HepG2 (cell line): ENCODE results near the gene POC1A. TPM values are rescaled to one million over a fixed set of nuclear protein-coding genes. Genes with fewer than 3 reads are reported as not detected.

Experiments used
- ATAC-seq: fragments of 200-7000 bp; cut with Tn5 transposase; 3 replicates; pipeline ENCODE4 v1.9.1; 2020; ENCODE audit warnings: mild to moderate bottlenecking, moderate library complexity
- BruUV-seq: library from RNA; stranded (reverse); fragments of 400-500 nt; replicated peaks from 2 replicates; lab custom pipeline; 2021; lab: Mats Ljungman, UMichigan
- CTCF ChIA-PET: fragments of 300-600 bp; formaldehyde crosslinking; extraction: SDS; loops from one replicate; lab custom pipeline; 2021; ENCODE audit warnings: low total read pairs, inconsistent platforms, low intra/inter-chr PET ratio; lab: Yijun Ruan, JAX
- POLR2A ChIA-PET: fragments of 350-600 bp; sonication (Branson Sonifier 250); formaldehyde crosslinking; loops from one replicate; lab custom pipeline; 2020; ENCODE audit warnings: antibody characterized with exemption, inconsistent platforms; lab: Yijun Ruan, JAX
- DNase-seq: peaks from one replicate; pipeline ENCODE4 v3.0.0-alpha.2; 2015; ENCODE audit warnings: low spot score
- FAIRE-seq: peaks from 3 replicates; lab custom pipeline; 2011; peaks lifted over from hg19 to GRCh38; lab: Jason Lieb, UNC
- H2AFZ ChIP-seq: one replicate; pipeline ENCODE4 v1.6.1; 2011; ENCODE audit warnings: low read length, inconsistent platforms
- H3K27ac ChIP-seq: fragments of 300-600 bp; 3 replicates; pipeline ENCODE4 v1.8.0; 2011; ENCODE audit warnings: mixed run types, mild to moderate bottlenecking, mixed read lengths, low read length, inconsistent platforms; ENCODE audit not compliant: insufficient read depth; ENCODE audit errors: extremely low read length
- H3K27me3 ChIP-seq, 2 experiments: fragments of 200-600 bp in 1 of 2; 2 replicates in 1 of 2; 3 replicates in 1 of 2; pipeline versions ENCODE4 v1.6.0 to v1.8.0; 2011; ENCODE audit warnings: low read length in 2 of 2, mild to moderate bottlenecking in 2 of 2, moderate library complexity in 2 of 2, inconsistent platforms in 1 of 2; ENCODE audit not compliant: insufficient read depth in 2 of 2, control insufficient read depth in 1 of 2
- H3K36me3 ChIP-seq, 2 experiments: fragments of 200-600 bp in 1 of 2; replicated peaks in 1 of 2; 2 replicates in 1 of 2; 3 replicates in 1 of 2; pipeline versions ENCODE4 v1.5.1 to v1.8.0; 2011; ENCODE audit warnings: low read length in 2 of 2, inconsistent platforms in 1 of 2; ENCODE audit not compliant: insufficient read depth in 2 of 2, control insufficient read depth in 1 of 2
- H3K4me1 ChIP-seq: 2 replicates; pipeline ENCODE4 v1.5.1; 2012; ENCODE audit warnings: low read length, inconsistent platforms; ENCODE audit not compliant: insufficient read depth
- H3K4me2 ChIP-seq: 2 replicates; pipeline ENCODE4 v1.6.0; 2011; ENCODE audit warnings: low read depth, low read length, inconsistent platforms
- H3K4me3 ChIP-seq, 3 experiments: fragments of 200-600 bp in 1 of 3; sonication (generic), shearing (Covaris generic) in 1 of 3; replicated peaks in 1 of 3; 2 replicates each; pipeline ENCODE4 v1.5.1; 2011 to 2016; ENCODE audit warnings: low read length in 3 of 3, inconsistent platforms in 2 of 3, low read depth in 2 of 3, mild to moderate bottlenecking in 2 of 3, control low read depth in 1 of 3, mixed read lengths in 1 of 3; ENCODE audit not compliant: insufficient read depth in 1 of 3
- H3K79me2 ChIP-seq: one replicate; pipeline ENCODE4 v1.6.1; 2011; ENCODE audit warnings: low read length, inconsistent platforms; ENCODE audit not compliant: insufficient read depth
- H3K9ac ChIP-seq: 2 replicates; pipeline ENCODE4 v1.6.0; 2011; ENCODE audit warnings: mild to moderate bottlenecking, low read depth, low read length, inconsistent platforms; ENCODE audit not compliant: insufficient read depth
- H3K9me3 ChIP-seq: 2 replicates; pipeline ENCODE4 v1.5.1; 2012; ENCODE audit warnings: mild to moderate bottlenecking, low read length
- H4K20me1 ChIP-seq: 2 replicates; pipeline ENCODE4 v1.6.0; 2011; ENCODE audit warnings: inconsistent platforms, mild to moderate bottlenecking, low read length, moderate library complexity; ENCODE audit not compliant: insufficient read depth
- ARNTL ChIP-seq: sonication (generic); formaldehyde crosslinking; IDR thresholded peaks from 2 replicates; pipeline ENCODE4 v1.4.0; 2020; ENCODE audit warnings: mild to moderate bottlenecking, missing genetic modification reagents
- ATF4 ChIP-seq, 2 experiments: fragments of 450-650 bp in 1 of 2; sonication (generic) in 1 of 2; formaldehyde crosslinking; IDR thresholded peaks; 2 replicates each; pipeline versions ENCODE4 v1.5.0 to v1.8.0; 2020 to 2022; ENCODE audit warnings: mild to moderate bottlenecking in 1 of 2, missing genetic modification reagents in 1 of 2
- CENPT ChIP-seq: sonication (generic); formaldehyde crosslinking; IDR thresholded peaks from 2 replicates; pipeline ENCODE4 v1.8.0; 2022; ENCODE audit warnings: low read depth, mild to moderate bottlenecking, moderate library complexity, missing genetic modification reagents
- ELK4 ChIP-seq: sonication (generic); formaldehyde crosslinking; IDR thresholded peaks from 2 replicates; pipeline ENCODE4 v1.9.0; 2021; ENCODE audit warnings: missing genetic modification reagents, borderline replicate concordance
- NFYC ChIP-seq: IDR thresholded peaks from 2 replicates; pipeline ENCODE4 v1.6.1; 2016; ENCODE audit warnings: missing genetic modification reagents, missing compliant biosample characterization
- RFX1 ChIP-seq: fragments of 450-650 bp; IDR thresholded peaks from 2 replicates; pipeline ENCODE4 v1.6.1; 2017
- ZFP91 ChIP-seq: sonication (generic); formaldehyde crosslinking; IDR thresholded peaks from 2 replicates; pipeline ENCODE4 v1.9.0; 2022; ENCODE audit warnings: missing genetic modification reagents, mild to moderate bottlenecking, borderline replicate concordance
- ZNF761 ChIP-seq: sonication (generic); formaldehyde crosslinking; conservative IDR thresholded peaks from 2 replicates; pipeline ENCODE4 v1.4.0; 2020; ENCODE audit warnings: mild to moderate bottlenecking, missing genetic modification reagents
- WGBS: methylation state at CpG from one replicate; pipeline ENCODE4 v1.1.6; 2017; ENCODE audit warnings: low lambda C conversion rate; 5-methylcytosine and 5-hydroxymethylcytosine counted together
- in situ Hi-C: cut with HindIII; loops from 2 replicates; pipeline ENCODE4 v1.10.0; 2017; ENCODE audit warnings: low pct_unique_long_range_greater_than_20kb; ENCODE audit not compliant: extremely low pct_ligation_motif_present
- intact Hi-C: fragments of 100-400 bp; cut with micrococcal nuclease; formaldehyde crosslinking; loops from one replicate; pipeline ENCODE4 v1.10.0; 2022; ENCODE audit not compliant: unreplicated experiment
- polyA plus RNA-seq, 8 experiments: library from polyadenylated mRNA; depleted of rRNA in 3 of 8; stranded (reverse) in 7 of 8; unstranded in 1 of 8; fragments of >200 nt; fragmentation: Illumina TruSeq in 4 of 8; extraction: Trizol in 4 of 8; gene quantifications; 2 replicates each; pipeline versions ENCODE4 v1.2.1 to v1.2.3, GENCODE V29; 2011 to 2016; ENCODE audit warnings: low read depth in 4 of 8, missing spikeins in 1 of 8, mixed read lengths in 1 of 8; ENCODE audit not compliant: insufficient read depth in 1 of 8
- total RNA-seq, 5 experiments: library from RNA; depleted of rRNA; stranded (reverse); fragments of >200 nt; fragmentation: Illumina TruSeq; extraction: Trizol; gene quantifications; 2 replicates each; pipeline ENCODE4 v1.2.3, GENCODE V29; 2016; ENCODE audit warnings: low read depth in 1 of 5

Gene POC1A
- total and polyA plus RNA-seq, 2 of the 13 experiments (the other 11 are each of a cell fraction or from before 2014, with no cell fraction given) = 14.6 to 20.0 TPM

- 0 out of 2 replicates have a peak, but pooled peaks cover 2% of the 10 kb centered on the region for H3K4me1 ChIP-seq
- WGBS = 96% methylated on average over 9 of the region's 13 CpGs
- H3K9ac ChIP-seq = no peak overlapping the region
- no peak overlapping the region for H2AFZ ChIP-seq
- ATAC-seq (no peak), DNase-seq (no peak), FAIRE-seq (no peak)
- ChIA-PET CTCF (interaction anchor here (0.8 kb wide), 1 partner anchor 145 kb away, joined by 3 read pairs; no protein-coding TSS in a partner anchor), POLR2A (no interaction called here)
- H3K79me2 ChIP-seq = no peaks in the 10 kb centered on the region
- no peak overlapping the region for H3K4me2 ChIP-seq
- H3K27ac ChIP-seq = no peak overlapping the region
- no peaks in the 10 kb centered on the region for H3K9me3 ChIP-seq
- no TSS peak for BruUV-seq
- no peaks in the 10 kb centered on the region for H4K20me1 ChIP-seq
- H3K36me3 ChIP-seq = peaks cover 19 to 59% of the 10 kb centered on the region in 2 experiments
- in situ Hi-C loops = no loop called here
- H3K27me3 ChIP-seq = no peaks in the 10 kb centered on the region; a peak in 1 of 5 replicates
- H3K4me3 ChIP-seq = no peak overlapping the region
- intact Hi-C loops = no loop called here
- TF ChIP-seq ZNF761 = no peak
- no peak for TF ChIP-seq CENPT (CRISPR knock-in tag)
- TF ChIP-seq ZFP91 = no peak
- TF ChIP-seq RFX1 = no peak
- TF ChIP-seq ELK4 (CRISPR knock-in tag) = no peak
- TF ChIP-seq ARNTL (CRISPR knock-in tag) = no peak
- no peak for TF ChIP-seq NFYC
- no peak for TF ChIP-seq ATF4 (CRISPR knock-in tag; IDR thresholded peaks at IDR 0.05)
Observed at GRCh38 chr3:52146811-52147210, 7.4 kb downstream of the POC1A start.
